B cell (primary cell): ENCODE measurements around the gene ZNF850. TPM values are rescaled to one million over a fixed set of nuclear protein-coding genes. Genes with fewer than 3 reads are reported as not detected.

Source experiments
- ATAC-seq: fragments of 200-7000 bp; cut with Tn5 transposase; one replicate; pipeline ENCODE4 v1.10.0; 2021; ENCODE audit warnings: low read depth, mild to moderate bottlenecking, moderate number of reproducible peaks, moderate library complexity
- CTCF ChIA-PET: fragments of 350-600 bp; sonication (Branson Sonifier 250); formaldehyde crosslinking; loops from one replicate; lab custom pipeline; 2021; ENCODE audit warnings: antibody characterized with exemption, inconsistent platforms; lab: Charles Lee
- POLR2A ChIA-PET: fragments of 350-600 bp; sonication (Branson Sonifier 250); formaldehyde crosslinking; loops from one replicate; lab custom pipeline; 2021; ENCODE audit warnings: antibody characterized with exemption; lab: Charles Lee
- DNase-seq: peaks from one replicate; pipeline ENCODE4 v3.0.0; 2013
- H2AFZ ChIP-seq: 2 replicates; pipeline ENCODE4 v1.6.1; 2012; ENCODE audit warnings: mild to moderate bottlenecking, low read depth, low read length; ENCODE audit not compliant: insufficient read depth, poor library complexity, severe bottlenecking
- H3K27ac ChIP-seq, 2 donors: 1 replicate in 1 of 2; 2 replicates in 1 of 2; pipeline ENCODE4 v1.5.1; 2012 to 2013; ENCODE audit warnings: low read length in 2 of 2, mild to moderate bottlenecking in 2 of 2, moderate library complexity in 1 of 2
- H3K27me3 ChIP-seq, 4 experiments: fragments of 200-600 bp in 1 of 4; sonication (generic) in 1 of 4; replicated peaks in 1 of 4; 1 replicate in 2 of 4; 2 replicates in 2 of 4; pipeline versions ENCODE4 v1.6.1 to v1.7.0; 2013 to 2016; ENCODE audit warnings: low read length in 3 of 4, mild to moderate bottlenecking in 2 of 4, mixed read lengths in 1 of 4, moderate library complexity in 1 of 4; ENCODE audit not compliant: insufficient read depth in 4 of 4, control insufficient read depth in 3 of 4; ENCODE audit errors: control extremely low read depth in 1 of 4
- H3K36me3 ChIP-seq, 2 experiments: replicated peaks in 1 of 2; 1 replicate in 1 of 2; 2 replicates in 1 of 2; pipeline versions ENCODE4 v1.6.1 to v1.7.1; 2013; ENCODE audit warnings: low read length in 1 of 2; ENCODE audit not compliant: insufficient read depth in 2 of 2, control insufficient read depth in 1 of 2; ENCODE audit errors: control extremely low read depth in 1 of 2, extremely low read depth in 1 of 2
- H3K4me1 ChIP-seq, 2 donors: fragments of 200-600 bp in 1 of 2; sonication (generic) in 1 of 2; 1 replicate in 1 of 2; 2 replicates in 1 of 2; pipeline versions ENCODE4 v1.5.1 to v1.6.1; 2013 to 2017; ENCODE audit warnings: low read length in 2 of 2; ENCODE audit not compliant: control insufficient read depth in 2 of 2, insufficient read depth in 2 of 2
- H3K4me2 ChIP-seq: replicated peaks from 2 replicates; pipeline ENCODE3; 2012; ENCODE audit warnings: mild to moderate bottlenecking, low read depth, low read length; ENCODE audit not compliant: poor library complexity, severe bottlenecking
- H3K4me3 ChIP-seq, 5 experiments: fragments of 200-600 bp in 1 of 5; sonication (generic) in 1 of 5; 1 replicate in 3 of 5; 2 replicates in 2 of 5; pipeline versions ENCODE4 v1.5.1 to v1.7.0; 2011 to 2016; ENCODE audit warnings: low read length in 4 of 5, mild to moderate bottlenecking in 4 of 5, low read depth in 2 of 5, control low read depth in 1 of 5, moderate library complexity in 1 of 5; ENCODE audit not compliant: insufficient read depth in 1 of 5; ENCODE audit errors: control extremely low read depth in 1 of 5, extremely low read depth in 1 of 5
- H3K79me2 ChIP-seq: fragments of 200-600 bp; sonication (generic); one replicate; pipeline ENCODE4 v1.6.0; 2016; ENCODE audit warnings: low read length; ENCODE audit not compliant: control insufficient read depth, insufficient read depth
- H3K9ac ChIP-seq: fragments of 200-600 bp; sonication (generic); 2 replicates; pipeline ENCODE4 v1.6.1; 2017; ENCODE audit warnings: mild to moderate bottlenecking, low read length, moderate library complexity
- H3K9me3 ChIP-seq, 3 donors: one replicate each; pipeline versions ENCODE4 v1.6.1 to v1.7.1; 2013; ENCODE audit warnings: low read length in 2 of 3; ENCODE audit not compliant: control insufficient read depth in 2 of 3, insufficient read depth in 1 of 3; ENCODE audit errors: control extremely low read depth in 1 of 3
- H4K20me1 ChIP-seq: 2 replicates; pipeline ENCODE4 v1.6.0; 2012; ENCODE audit warnings: mild to moderate bottlenecking, low read length; ENCODE audit not compliant: insufficient read depth, control insufficient read depth, poor library complexity, severe bottlenecking
- H3K27ac Mint-ChIP-seq: one replicate; pipeline ENCODE4 v1.8.0; 2021; ENCODE audit warnings: mixed read lengths
- H3K27me3 Mint-ChIP-seq: one replicate; pipeline ENCODE4 v1.8.0; 2021; ENCODE audit warnings: mixed read lengths
- H3K4me1 Mint-ChIP-seq: one replicate; pipeline ENCODE4 v1.8.0; 2021; ENCODE audit warnings: mixed read lengths
- H3K4me3 Mint-ChIP-seq: one replicate; pipeline ENCODE4 v1.8.0; 2021; ENCODE audit warnings: mixed read lengths
- H3K9me3 Mint-ChIP-seq: one replicate; pipeline ENCODE4 v1.8.0; 2022; ENCODE audit warnings: mixed read lengths; ENCODE audit not compliant: insufficient read depth
- CTCF ChIP-seq: fragments of 200-600 bp; IDR thresholded peaks from one replicate; pipeline ENCODE4 v1.8.0; 2022; ENCODE audit warnings: antibody characterized with exemption, mild to moderate bottlenecking
- EZH2 ChIP-seq: IDR thresholded peaks from 2 replicates; pipeline ENCODE4 v1.6.1; 2012; ENCODE audit warnings: borderline replicate concordance, low read depth, mild to moderate bottlenecking, moderate library complexity, low read length; ENCODE audit not compliant: insufficient read depth, poor library complexity, severe bottlenecking
- WGBS: methylation state at CpG from one replicate; pipeline ENCODE4 v1.1.5; 2013; ENCODE audit warnings: missing lambda C conversion rate; ENCODE audit not compliant: insufficient coverage; 5-methylcytosine and 5-hydroxymethylcytosine counted together
- intact Hi-C: fragments of 100-400 bp; cut with micrococcal nuclease; formaldehyde crosslinking; loops from one replicate; pipeline ENCODE4 v1.10.0; 2022
- polyA plus RNA-seq: library from polyadenylated mRNA; depleted of rRNA; stranded (reverse); fragments of >200 nt; gene quantifications from 2 replicates; pipeline ENCODE4 v1.2.3, GENCODE V29; 2012
- total RNA-seq, 2 donors: library from RNA; stranded (reverse); fragments of 120-200 nt in 1 of 2; gene quantifications; 1 replicate in 1 of 2; 2 replicates in 1 of 2; pipeline versions ENCODE4 v1.2.3 to v1.2.4, GENCODE V29; 2013 to 2022

ZNF850 gene
- total and polyA plus RNA-seq, 2 donors (not counting 1 experiment from before 2014, with no cell fraction given), result 2.0 to 6.0 TPM

- Histone ChIP-seq H4K20me1 (no peaks in the 10 kb centered on the region), H3K79me2 (peaks cover 49% of the 10 kb centered on the region), H3K27me3 (no peaks in the 10 kb centered on the region), H3K4me2 (peak overlapping the region; percentile 80), H3K36me3 (peaks cover 0 to 15% of the 10 kb centered on the region in 2 experiments), H3K4me1 (peaks cover 14 to 19% of the 10 kb centered on the region in 2 donors), H2AFZ (peak overlapping the region; percentile 94), H3K27ac (peak overlapping the region in 1 of 2 donors; percentile 72), H3K9ac (peak overlapping the region; percentile 88), H3K9me3 (peaks cover 0 to 7% (median 1%) of the 10 kb centered on the region in 3 donors), H3K4me3 (peak overlapping the region; percentile 48 to 90 (median 76))
- peaks cover 28% of the 10 kb centered on the region for H3K4me1 Mint-ChIP-seq
- 18% methylated on average over 18 of the region's 20 CpGs for WGBS
- no peak for ATAC-seq
- H3K27me3 Mint-ChIP-seq, result no peaks in the 10 kb centered on the region
- peak overlapping the region; percentile 100 for H3K4me3 Mint-ChIP-seq
- intact Hi-C loops, result loop anchor here (1.0 to 10.0 kb wide), 9 partner anchors 20 to 1952 kb away; partner anchors contain the start of genes ZFP82, ZNF181, ZNF260 and ZNF345
- H3K9me3 Mint-ChIP-seq, result peaks cover 3% of the 10 kb centered on the region
- CTCF ChIA-PET, result interaction anchor here (0.5 kb wide), 1 partner anchor 270 kb away, joined by 3 read pairs; no protein-coding TSS in a partner anchor
- POLR2A ChIA-PET, result interaction anchor here (0.6 to 1.0 kb wide), 2 partner anchors 30 to 559 kb away, joined by 3 read pairs; no protein-coding TSS in a partner anchor
- peak; percentile 7 for DNase-seq
- peak overlapping the region; percentile 96 for H3K27ac Mint-ChIP-seq
- TF ChIP-seq EZH2 (no peak), CTCF (no peak)
Observed at GRCh38 chr19:36686365-36687213, 86.0 kb downstream of the ZNF850 start.
